GM12864 (cell line): ENCODE results near the gene ANTXRL.
"Not testable (repeated sequence)": the region's sequence is repeated elsewhere in the genome, so short reads cannot be mapped to it uniquely, and the experiment has no call there.

Source experiments
- DNase-seq: peaks from one replicate; pipeline ENCODE4 v3.0.0-alpha.2; 2011; ENCODE audit warnings: low read depth
- H3K4me3 ChIP-seq: 2 replicates; pipeline ENCODE4 v1.5.1; 2011; ENCODE audit warnings: mild to moderate bottlenecking, low read depth, low read length, control low read depth
- TF ChIP-seq, protein P1 (sequence below): IDR thresholded peaks from 2 replicates; pipeline ENCODE4 v1.5.1; 2011; ENCODE audit warnings: low read depth, mild to moderate bottlenecking, moderate library complexity, low read length, control low read depth, inconsistent platforms; ENCODE audit errors: missing control alignments

Gene ANTXRL

DNA sequence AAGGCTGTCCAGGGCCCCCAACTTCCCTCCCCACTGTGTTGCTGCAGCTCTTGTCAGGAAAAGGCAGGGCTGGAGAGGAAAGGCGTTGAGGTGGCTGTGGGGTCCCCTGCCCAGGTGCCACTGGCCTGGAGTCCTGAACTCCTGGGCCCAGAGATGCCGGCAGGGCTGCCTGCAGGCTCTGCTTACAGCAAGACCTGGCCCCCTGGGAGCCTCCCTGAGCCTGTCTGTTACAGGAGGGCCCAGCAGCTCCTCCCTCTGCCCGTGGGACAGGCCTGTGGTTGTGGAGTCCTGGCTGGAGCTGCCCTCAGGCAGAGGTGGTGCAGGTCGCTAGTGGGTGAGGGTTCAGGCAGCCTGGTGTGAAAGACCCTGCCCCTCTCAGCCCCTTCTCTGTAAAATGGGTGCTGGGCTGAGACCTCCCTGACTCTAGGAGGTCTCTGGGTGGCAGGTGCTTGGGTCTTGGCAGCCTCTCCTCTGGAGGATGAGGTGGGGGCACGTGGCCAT, 9.9 kb downstream of the ANTXRL start:
- DNase-seq: no peak
- TF ChIP-seq, protein P1, sequence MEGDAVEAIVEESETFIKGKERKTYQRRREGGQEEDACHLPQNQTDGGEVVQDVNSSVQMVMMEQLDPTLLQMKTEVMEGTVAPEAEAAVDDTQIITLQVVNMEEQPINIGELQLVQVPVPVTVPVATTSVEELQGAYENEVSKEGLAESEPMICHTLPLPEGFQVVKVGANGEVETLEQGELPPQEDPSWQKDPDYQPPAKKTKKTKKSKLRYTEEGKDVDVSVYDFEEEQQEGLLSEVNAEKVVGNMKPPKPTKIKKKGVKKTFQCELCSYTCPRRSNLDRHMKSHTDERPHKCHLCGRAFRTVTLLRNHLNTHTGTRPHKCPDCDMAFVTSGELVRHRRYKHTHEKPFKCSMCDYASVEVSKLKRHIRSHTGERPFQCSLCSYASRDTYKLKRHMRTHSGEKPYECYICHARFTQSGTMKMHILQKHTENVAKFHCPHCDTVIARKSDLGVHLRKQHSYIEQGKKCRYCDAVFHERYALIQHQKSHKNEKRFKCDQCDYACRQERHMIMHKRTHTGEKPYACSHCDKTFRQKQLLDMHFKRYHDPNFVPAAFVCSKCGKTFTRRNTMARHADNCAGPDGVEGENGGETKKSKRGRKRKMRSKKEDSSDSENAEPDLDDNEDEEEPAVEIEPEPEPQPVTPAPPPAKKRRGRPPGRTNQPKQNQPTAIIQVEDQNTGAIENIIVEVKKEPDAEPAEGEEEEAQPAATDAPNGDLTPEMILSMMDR: no peak
- H3K4me3 ChIP-seq: no peak overlapping the region

DNA sequence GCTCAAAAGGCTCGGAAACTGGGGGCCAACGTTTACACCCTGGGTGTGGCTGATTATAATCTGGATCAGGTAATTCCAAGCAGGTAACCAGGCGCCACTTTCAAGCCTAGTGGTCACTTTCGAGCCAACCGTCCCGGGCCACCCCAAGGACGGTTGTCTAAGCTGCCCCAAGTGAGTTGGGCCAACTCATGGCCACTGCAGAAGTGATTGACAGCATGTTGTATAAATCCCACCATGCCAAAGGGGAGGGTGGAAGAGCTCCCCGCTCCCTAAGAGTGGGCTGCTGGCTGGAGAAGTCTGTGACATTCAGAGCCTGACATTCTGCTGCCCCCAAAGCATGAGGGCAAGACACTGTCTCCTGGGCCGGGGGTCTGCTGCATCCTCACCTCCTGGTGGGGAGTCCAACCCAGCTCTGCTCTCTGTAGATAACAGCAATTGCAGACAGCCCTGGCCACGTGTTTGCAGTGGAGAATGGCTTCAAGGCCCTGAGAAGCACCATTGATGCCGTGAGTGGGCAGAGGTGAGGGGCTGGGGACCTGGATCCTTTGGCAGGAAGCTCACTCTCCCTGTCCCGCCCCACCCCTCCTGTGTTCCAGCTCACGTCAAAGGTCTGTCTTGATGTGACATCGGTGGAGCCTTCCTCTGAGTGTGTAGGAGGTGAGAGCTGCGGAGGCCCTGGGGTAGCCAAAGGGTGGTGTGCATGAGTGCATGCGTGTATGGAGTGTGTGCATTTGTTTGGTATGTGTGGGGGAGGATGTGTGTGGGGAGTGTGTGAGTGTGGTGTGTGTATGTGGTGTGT, 10.8 kb downstream of the ANTXRL start:
- no peak overlapping the region for H3K4me3 ChIP-seq
- TF ChIP-seq, protein P1: no peak
- DNase-seq: no peak

DNA sequence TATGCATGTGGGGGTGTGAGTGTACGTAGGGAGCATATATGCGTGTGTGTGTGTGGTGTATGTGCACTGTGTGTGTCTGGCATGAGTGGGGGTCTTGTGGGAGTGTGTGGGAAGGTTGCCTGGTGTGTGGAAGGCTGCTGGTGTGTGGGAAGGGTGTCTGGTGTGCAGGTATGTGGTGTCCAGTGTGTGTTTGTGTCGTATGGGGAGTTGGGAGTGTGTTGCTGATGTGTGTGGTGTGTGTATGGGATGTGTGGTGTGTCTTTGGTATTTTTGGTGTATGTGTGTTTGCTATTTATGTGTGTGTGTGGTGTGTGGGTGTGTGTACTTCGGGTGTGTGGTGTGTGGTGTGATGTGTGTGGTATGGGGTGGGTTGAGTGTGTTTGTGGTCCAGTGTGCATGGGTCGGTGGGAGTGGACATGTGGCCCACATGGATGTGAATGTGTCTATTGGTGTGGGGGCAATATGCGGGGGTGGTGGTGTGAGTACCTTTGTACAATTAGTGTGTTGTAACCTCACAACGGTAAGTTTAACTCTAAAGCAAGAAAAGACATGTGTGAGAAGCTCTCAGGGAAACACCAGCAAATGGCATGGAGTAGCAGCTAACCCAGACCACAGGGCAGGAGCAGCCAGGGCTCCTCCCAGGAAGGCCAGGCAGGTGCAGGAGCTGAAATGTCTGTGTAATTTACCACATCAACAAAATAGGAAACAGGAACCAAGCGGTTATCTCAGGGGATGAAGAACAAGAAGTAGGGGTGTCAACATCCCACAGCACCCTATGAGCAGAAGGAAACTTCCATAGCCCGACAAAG, 11.9 kb downstream of the ANTXRL start:
- no peak for DNase-seq
- H3K4me3 ChIP-seq: no peak overlapping the region
- TF ChIP-seq, protein P1: no peak

DNA sequence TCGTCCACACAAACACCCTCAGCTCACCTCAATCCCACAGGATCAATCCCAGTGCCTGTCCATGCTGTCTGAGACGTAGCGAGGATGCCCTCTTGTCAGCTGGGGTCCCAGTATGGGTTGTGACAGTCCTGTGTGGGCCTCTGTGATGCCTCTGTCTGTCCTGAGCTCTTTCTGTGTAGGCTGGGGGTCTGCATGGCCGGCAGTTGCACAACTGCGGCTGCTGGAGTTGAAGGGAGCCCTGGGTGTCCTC, 12.4 kb downstream of the ANTXRL start:
- H3K4me3 ChIP-seq: no peak overlapping the region
- TF ChIP-seq, protein P1: no peak
- no peak for DNase-seq

DNA sequence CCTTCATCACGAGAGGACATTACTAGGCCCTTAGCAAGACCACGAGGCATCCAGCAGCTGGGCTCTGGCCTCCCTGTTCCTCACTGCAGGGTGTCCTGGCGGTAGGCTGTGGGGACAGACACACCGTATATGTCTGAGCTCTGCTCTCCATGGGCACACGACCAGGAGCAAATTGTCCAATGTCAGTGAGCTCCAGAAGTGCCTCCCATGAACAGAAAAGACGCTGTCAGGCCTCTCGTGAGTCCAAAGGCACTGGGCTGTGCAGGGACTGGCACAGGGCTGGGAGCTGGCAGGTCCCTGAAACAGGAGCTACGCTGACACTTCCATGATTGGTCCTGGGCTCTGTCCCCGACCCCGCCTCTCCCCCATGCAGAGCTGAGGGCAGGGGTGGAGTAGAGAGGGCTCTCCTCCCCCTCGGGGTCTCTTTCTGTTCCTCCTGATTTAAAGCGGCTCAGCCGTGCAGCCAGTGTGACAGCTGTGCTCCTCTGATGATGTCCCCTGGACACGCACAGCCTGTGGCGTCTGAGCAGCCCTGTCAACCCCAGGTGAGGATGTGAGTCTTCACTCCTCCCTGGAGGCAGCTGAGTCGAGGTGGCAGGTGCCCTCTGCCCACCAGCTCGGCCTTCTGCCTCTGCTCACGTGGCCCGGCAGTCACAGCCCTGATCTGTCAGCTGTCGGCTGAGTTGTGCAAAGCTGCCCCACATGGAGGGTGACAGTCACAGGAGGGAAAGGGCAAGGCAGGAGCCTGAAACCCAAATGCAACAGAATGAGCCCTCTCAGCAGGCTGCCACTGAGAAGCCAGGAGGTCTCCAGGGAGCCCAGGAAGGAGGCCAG, 13.0 kb downstream of the ANTXRL start:
- no peak for DNase-seq
- TF ChIP-seq, protein P1: no peak
- no peak overlapping the region for H3K4me3 ChIP-seq

DNA sequence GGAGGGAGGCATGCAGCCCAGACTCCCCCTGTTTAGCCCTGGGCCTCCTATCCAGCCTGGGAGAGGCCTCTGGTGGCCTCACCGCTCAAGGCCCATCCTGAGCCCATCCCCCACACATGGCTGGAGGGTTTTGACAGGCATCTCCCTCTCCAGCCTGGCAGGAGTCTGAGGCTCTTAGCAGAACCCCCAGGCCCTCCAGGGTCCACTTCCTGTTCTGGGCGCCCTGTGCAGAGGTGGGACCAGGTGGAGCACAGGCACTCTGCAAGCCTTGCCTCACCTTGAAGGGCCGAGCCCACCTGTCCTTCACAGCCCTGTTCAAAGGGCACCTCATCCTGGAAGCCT, 13.5 kb downstream of the ANTXRL start:
- not testable (repeated sequence) for DNase-seq, H3K4me3 ChIP-seq

DNA sequence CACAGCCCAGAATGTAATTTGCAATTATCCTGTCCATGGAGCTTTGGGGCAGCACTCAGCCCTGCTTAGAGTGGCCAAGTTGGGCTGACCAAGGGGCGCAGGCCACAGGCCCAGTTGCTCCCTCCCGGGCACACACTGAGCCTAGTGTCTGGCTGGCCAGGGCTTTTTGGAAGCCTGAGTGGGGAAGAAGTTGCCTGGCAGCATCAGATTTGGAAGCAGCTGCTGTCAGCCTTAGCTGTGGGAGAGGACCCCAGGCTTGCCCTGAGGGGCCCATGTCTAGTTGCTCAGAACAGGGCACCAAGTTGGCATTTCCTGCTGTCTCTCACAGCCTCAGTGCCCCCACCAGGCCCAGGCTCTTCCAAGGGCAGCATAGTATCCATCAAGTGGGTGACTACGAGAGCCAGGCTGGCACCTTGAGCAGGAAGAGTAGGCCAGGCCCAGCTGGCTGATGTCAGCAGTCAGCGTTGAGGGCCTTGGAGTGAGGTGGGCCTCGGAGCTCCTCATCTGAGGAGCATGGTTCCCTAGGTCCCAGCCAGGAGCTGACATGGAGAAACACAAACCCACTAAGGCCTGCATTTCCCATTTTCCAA, 14.4 kb downstream of the ANTXRL start:
- no peak overlapping the region for H3K4me3 ChIP-seq
- no peak for DNase-seq
- TF ChIP-seq, protein P1: no peak
